GM19023 (cell line): ENCODE results near the gene PRKCE.
"Not testable (repeated sequence)": the region's sequence is repeated elsewhere in the genome, so short reads cannot be mapped to it uniquely, and the experiment has no call there.

Experiments
- ATAC-seq: cut with Tn5 transposase; IDR thresholded peaks from one replicate; pipeline ENCODE4 v1.9.1; 2021; ENCODE audit warnings: mild to moderate bottlenecking, moderate library complexity; ENCODE audit not compliant: unreplicated experiment

Gene PRKCE

GRCh38 chr2:45881970-45882581 is 230.6 kb downstream of the PRKCE start:
- no peak for ATAC-seq

DNA sequence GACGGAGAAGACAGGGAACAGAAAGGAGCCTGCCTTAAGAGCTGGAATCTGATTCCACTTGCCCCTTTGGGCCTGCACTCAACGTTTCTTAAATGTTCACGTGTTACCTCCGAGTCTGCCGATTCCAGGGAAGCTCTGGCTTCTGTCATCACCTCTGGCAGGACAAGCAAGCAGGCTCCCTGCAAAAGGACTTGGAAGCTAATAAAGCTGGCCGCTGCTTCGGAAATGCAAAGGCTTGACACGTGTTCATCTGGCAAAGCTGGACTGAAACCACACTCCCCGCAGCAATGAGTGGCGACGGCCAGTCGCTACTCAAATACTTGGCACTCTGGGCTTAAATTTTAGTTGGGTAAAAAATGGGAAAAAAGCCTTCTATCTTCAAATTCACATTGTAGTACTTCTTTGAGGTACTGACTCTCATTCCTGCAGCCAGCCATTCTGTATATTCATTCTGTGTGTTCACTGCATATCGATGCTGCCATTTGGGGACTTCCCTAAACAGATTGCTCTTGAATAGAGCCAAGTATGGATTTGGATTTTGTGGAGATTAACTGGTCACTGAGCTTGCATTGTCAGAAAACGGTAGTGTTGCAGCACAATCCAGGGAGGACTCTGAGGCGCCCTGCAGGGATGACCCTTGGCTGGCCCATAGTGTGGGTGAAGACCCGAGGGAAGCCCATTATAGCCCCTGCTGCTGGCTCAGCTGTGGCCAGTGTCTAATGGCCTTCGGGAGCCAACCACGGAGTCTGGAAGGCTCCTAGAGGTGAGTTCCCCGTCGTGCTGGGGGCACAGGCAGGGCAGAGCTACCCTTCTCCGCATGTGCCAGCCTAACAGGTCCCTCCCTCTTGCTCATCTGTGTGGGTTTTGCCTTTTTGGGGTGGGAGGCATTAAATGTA is 231.5 kb downstream of the PRKCE start:
- ATAC-seq, result no peak

DNA sequence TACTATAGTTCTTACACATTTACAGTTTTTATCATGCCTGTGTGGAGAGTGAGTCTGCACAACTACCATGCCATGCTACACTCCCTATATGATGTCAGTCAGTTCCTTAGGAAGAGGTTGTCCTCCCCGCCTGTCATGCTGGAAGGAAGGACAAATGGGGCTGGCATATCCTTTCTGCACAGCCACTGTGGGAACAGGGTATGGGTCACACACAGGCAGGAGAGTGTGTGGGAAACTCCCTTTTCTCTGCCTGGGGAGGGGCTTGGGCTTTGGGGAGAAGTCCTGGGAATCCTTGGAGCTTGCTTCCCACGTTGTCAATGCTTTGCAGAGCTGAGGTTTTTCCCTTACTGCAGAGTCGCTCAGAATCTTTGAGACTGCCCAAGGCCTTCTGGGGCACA is 232.1 kb downstream of the PRKCE start:
- ATAC-seq, result no peak

DNA sequence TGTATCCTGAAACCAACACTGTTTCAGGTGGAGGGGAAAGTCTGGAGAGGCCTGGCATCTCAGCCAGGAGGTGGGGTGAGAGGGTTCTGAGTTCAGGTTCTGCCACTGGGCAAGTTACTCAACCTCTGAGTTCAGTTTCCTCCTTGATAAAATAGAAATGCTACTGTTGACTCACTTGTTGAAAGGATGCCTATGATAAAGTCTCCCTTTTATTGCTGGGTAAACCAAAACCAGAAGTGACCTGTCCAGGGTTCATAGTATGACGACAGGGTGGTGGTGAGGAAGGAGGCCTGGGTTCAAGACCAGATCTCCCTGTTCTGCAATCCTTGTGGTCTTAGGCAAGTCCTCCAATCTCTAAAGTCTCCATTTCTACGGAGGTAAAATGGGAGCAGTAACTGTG is 232.7 kb downstream of the PRKCE start:
- ATAC-seq, result no peak

- no peak for ATAC-seq
Measured at GRCh38 chr2:45885171-45885621, 233.7 kb downstream of the PRKCE start.

GRCh38 chr2:45886171-45886663 is 234.7 kb downstream of the PRKCE start:
- ATAC-seq, result no peak

DNA sequence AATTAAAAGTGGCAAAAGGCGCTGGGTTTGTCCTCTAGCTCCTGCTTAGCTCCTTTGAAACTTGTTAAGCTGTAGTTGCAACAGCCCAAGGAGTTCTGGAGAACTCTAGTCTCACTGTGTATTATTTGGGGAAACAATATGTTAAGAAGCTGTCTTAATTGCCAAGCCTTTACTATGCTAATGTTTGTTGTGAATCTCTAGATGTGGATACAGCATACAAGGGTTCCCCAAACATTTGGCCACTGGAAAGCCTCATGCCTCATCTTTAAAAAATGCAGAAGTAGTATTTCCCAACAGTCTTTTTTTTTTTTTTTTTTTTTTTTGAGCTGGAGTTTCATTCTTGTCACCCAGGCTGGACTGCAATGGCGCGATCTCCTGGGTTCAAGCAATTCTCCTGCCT is 236.7 kb downstream of the PRKCE start:
- ATAC-seq, result no peak

GRCh38 chr2:45888641-45889040 is 237.2 kb downstream of the PRKCE start:
- ATAC-seq, result no peak

DNA sequence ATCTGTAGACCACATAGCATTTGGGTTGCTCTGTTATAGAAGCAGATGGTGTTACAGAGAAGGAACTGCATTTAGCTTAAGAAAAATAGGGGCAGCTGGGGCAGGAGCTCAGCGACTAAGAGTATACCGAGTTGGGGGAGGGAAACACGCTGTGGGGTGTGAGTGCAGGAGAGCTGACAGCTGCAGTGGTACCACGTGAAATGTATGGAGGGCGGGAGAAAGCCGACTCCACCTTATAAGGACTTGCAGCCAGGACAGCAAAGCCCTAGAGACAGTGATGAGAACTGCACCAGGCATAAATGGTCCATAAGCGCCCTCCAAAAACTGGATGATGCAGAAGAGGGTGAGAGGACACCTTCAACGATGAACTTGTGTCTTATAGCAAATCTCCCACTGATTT is 237.6 kb downstream of the PRKCE start:
- peak; percentile 88 for ATAC-seq

DNA sequence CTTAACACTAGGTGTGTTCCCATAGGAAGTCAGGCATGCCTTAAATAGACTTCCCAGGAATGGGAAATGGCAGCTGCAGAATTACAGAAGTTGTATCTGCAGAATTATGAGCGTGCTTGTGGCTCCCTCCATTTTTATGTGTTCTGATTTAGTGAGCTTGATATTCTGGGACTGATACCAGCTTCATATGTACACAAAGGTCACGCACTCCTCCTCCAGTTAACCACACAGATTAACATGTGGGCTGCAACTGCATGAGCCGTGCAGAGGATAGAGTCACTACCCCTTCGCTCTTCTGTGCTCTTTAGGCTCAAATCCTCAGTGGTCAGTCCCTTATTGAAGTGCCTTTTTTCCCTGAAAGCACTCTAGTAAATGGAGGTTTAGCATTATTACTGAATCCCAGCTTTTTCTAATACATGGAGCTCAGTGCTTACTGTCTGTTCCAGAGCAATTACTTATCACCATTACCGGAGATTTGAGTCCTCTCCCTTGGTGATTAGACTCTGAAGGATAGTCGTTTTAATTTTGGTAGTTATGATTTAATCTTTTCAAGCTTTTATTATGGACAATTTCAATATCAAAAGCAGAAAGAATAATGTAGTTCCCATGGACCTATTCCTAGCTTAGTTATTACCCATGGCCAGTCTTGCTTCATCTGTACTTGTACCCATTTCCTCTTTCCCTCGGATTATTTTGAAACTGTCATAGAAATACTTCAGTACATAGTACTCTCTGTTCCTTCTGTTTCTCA is 238.3 kb downstream of the PRKCE start:
- ATAC-seq, result peak; percentile 57

DNA sequence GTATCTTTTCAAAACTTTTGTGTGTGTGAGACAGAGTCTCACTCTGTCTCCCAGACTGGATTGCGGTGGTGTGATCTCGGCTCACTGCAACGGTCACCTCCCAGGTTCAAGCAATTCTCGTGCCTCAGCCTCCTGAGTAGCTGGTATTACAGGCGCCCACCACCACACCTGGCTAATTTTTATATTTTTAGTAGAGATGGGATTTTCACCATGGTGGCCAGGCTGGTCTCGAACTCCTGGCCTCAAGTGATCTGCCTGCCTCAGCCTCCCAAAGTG is 238.8 kb downstream of the PRKCE start:
- not testable (repeated sequence) for ATAC-seq

- no peak for ATAC-seq
Measured at GRCh38 chr2:45890819-45891218, 239.3 kb downstream of the PRKCE start.

DNA sequence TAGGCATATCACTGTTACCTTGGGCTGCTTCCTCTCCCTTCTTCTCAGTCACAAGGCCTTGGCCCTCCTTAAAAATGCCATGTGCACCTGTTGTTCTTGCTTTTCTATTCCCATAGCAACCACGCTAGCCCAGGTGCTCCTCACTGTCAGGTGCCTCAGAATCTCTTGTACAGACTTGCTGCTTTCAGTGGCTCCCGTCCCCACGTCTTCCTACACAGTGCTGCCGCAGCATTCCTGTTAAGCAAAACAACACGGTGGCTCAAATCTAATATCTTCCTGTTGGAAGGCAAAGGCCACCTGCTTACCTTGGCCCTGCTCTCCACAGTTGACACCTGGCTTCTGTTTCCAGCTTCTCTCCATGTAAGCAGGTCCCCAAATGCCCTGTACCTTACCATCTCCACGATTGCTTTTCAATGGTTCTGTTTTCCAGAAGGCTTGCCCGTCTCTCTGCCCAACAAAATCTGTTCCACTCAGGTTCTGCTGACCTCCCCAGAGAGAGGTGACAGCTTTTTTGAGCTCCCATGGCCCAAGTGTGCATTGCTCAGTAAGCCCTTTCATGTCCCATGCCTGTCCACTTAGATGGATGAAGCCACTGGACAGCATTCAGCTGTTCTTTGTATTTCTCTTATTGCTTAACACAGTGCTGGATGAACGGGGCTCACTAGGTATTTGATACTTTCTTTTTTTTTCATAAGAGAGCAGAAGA is 240.4 kb downstream of the PRKCE start:
- ATAC-seq, result no peak

DNA sequence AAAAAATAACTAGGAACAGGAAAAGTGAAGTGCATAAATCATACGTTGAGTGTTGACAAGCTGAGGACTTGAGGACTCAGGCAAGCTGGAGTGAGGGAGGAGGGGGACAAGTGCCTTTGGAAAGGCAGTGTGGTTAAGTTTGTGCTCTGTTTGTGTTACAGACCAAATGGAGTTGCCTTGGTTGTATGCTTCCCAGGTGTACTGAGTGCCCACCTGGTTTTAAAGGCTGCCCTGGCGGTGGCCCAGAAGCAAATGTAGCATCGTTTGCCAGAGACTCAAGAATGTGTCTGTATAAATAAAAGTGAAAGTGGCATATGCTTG is 240.9 kb downstream of the PRKCE start:
- ATAC-seq, result no peak

DNA sequence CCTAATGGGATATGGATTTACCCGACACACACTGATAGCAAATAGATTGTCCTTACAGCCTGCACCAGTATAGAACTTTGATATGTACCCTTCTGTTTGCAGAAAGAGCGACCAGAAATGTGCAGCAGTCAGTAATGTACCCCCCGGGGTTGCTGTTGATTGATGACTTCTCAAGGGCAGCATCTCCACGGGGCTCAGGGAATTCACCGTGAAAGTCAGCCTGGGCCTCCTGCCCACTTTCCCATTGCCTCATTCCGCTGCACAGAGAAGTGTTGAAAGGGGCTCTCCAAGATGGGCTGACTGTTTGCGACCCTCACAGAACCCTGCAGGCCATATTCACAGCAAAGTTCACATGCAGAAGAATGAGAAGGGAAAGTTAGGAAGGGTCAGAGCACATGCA is 241.3 kb downstream of the PRKCE start:
- no peak for ATAC-seq

DNA sequence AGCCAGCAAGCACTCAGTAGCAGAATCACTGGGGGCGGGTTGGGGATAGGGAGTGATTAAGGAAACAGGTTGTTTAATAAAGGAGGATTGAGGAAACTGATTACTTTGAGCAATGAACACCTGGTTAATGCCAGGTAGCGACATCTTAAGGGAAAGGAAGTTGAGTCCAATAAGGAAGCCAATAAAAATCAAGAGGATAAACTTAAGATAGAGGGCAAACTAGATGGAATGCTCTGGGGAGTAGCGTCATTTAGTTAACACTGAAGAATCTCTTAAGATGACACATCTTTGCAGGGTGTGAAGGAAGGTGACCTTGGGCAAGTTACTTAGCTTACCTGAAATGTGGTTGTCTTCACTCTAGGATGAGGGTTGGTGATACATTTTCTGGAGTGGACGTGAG is 242.7 kb downstream of the PRKCE start:
- no peak for ATAC-seq

- no peak for ATAC-seq
Measured at GRCh38 chr2:45895241-45895861, 243.9 kb downstream of the PRKCE start.

- no peak for ATAC-seq
Measured at GRCh38 chr2:45896311-45896710, 244.8 kb downstream of the PRKCE start.

- no peak for ATAC-seq
Measured at GRCh38 chr2:45897842-45898241, 246.4 kb downstream of the PRKCE start.

DNA sequence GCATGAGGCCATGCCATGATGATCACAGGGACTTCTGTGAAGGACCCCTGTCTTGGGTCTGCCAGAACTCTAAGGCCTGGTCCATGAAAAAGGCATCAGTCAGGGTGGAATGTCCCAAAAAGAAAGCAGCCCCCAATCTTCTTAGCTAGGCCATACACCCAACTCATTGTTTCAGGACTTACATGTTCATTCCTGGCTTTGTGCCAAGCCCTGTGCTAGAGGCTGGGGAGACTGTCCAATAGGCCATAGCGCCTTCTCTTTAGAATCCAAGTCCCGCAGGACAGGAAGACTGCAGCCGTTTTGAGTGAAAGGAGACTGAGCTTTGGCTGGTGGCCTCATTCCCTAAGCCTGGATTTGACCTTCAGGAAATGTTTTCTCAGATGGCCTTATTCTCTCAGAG is 247.3 kb downstream of the PRKCE start:
- ATAC-seq, result no peak

GRCh38 chr2:45899926-45900325 is 248.5 kb downstream of the PRKCE start:
- ATAC-seq, result no peak
